AG10803 (cell line): ENCODE data around the gene TMEM233.
"Not testable (repeated sequence)": the region's sequence is repeated elsewhere in the genome, so short reads cannot be mapped to it uniquely, and the experiment has no call there.

Experiments
- DNase-seq: peaks from one replicate; pipeline ENCODE4 v3.0.0; 2010; ENCODE audit warnings: low read depth
- H3K4me3 ChIP-seq: 2 replicates; pipeline ENCODE4 v1.5.1; 2011; ENCODE audit warnings: mild to moderate bottlenecking, low read length, control low read depth
- CTCF ChIP-seq: conservative IDR thresholded peaks from 2 replicates; pipeline ENCODE4 v1.5.1; 2011; ENCODE audit warnings: mild to moderate bottlenecking, low read length, control low read depth, inconsistent platforms

The TMEM233 gene

GRCh38 chr12:119631930-119632678, 38.5 kb downstream of the TMEM233 start:
- DNase-seq = no peak
- H3K4me3 ChIP-seq = no peak overlapping the region
- no peak for TF ChIP-seq CTCF

DNA sequence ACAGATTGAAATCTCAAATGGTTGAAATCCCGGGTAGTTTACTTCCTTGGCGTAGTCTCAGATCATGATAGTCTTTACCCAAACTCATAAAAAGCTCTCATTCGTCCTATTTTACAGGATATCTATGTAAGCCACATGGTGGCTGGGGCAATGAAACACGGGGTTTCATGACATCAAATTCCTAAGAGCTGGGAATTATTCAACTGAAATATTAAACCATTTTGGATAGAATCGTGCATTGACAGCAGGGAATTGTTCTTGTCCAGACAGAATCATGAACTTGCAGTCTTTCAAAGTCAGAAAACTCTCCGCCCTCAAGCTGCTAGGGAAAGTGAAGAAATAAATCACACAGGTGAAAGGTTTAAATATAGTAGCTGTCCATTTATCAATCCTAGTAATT, 41.2 kb downstream of the TMEM233 start:
- no peak for DNase-seq
- no peak for TF ChIP-seq CTCF
- H3K4me3 ChIP-seq = no peak overlapping the region

GRCh38 chr12:119642986-119643385, 49.4 kb downstream of the TMEM233 start:
- no peak for TF ChIP-seq CTCF
- no peak for DNase-seq
- no peak overlapping the region for H3K4me3 ChIP-seq

- no peak for DNase-seq
- no peak for TF ChIP-seq CTCF
Measured at GRCh38 chr12:119644930-119645329, 51.4 kb downstream of the TMEM233 start.

DNA sequence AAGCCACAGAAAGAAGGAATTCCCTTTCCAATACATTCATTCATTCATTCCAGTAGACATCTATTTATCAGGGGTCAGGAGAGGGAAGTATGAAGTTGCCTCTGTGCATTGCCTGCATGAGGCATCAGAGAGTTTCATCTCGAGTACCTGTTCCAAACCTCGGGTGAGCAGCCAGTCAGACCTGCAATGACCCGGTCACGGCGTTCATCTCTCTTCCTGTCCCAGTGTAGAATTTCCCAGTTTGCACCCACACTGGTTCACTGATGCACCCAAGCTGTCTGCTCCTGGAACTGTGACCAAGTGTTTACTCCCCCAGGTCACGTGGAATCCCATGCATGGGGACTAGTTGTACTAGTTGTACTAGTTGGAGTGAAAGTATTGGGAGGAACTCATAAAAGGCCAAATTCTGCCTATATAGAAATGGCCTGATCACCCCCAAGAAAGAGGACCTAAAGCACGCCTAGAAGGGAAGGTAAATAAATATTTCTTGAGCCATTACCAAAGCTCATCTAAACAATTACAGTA, 52.0 kb downstream of the TMEM233 start:
- DNase-seq = no peak
- TF ChIP-seq CTCF = no peak
- H3K4me3 ChIP-seq = no peak overlapping the region

More at GRCh38 chr12:119644930-119645329, 51.4 kb downstream of the TMEM233 start:
- no peak overlapping the region for H3K4me3 ChIP-seq

DNA sequence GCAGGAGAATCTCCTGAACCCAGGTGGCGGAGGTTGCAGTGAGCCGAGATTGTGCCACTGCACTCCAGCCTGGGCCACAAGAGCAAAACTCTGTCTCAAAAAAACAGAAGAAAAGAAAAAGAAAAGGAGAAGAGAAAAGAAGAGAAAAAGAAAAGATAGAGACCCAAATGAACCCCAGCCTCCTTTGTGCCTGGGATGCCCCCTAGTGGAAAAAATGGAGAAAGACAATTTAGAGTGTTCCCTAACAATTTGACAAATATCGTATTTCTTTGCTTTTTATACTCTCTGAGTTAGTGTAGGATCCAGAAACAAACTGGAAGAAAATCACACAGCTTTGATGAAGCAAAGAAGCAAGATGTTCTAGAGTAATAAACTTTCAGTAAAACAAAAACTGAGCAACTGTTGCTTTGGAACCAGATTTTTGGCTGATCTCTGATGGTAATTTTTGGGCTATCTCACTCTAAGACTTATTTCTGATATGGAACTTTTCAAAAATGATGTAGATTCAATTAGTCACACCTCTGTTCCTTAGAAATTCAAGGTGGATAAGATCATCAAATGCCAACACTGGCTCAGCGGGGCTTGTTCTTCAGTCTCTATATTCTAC, 55.7 kb downstream of the TMEM233 start:
- no peak for DNase-seq
- H3K4me3 ChIP-seq = no peak overlapping the region
- TF ChIP-seq CTCF = peak; percentile 68

DNA sequence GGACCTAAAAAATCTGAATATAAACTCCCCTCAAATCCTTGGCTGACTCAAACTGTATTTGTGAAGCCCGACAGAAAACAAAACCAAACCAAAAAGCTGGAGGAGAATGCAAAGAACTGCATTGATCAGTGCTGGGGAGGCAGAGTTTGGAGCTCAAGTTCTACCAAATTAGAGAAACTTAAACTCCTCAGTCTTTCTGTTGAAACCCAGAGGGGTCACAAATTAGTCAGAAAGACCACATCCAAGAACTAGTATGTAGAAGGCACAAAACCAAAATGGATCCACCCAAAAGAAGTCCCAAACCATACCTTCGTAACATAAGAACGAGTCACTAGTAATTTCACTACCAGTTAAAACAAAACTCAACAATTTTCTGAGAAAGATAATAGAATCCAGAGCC, 59.1 kb downstream of the TMEM233 start:
- no peak for TF ChIP-seq CTCF
- no peak overlapping the region for H3K4me3 ChIP-seq
- no peak for DNase-seq

- DNase-seq, H3K4me3 ChIP-seq: not testable (repeated sequence)
Measured at GRCh38 chr12:119657001-119657400, 63.4 kb downstream of the TMEM233 start.
